DND-41 (cell line): ENCODE data around the gene R3HCC1L.

ENCODE experiments used
- ATAC-seq: fragments of 200-7000 bp; cut with Tn5 transposase; 3 replicates; pipeline ENCODE4 v1.9.1; 2021; ENCODE audit warnings: low read depth; ENCODE audit not compliant: insufficient read depth
- DNase-seq: peaks from one replicate; pipeline ENCODE4 v3.0.0-alpha.2; 2020
- H2AFZ ChIP-seq: 2 replicates; pipeline ENCODE4 v1.6.0; 2012; ENCODE audit warnings: low read depth, low read length
- H3K27ac ChIP-seq: 2 replicates; pipeline ENCODE4 v1.5.1; 2012; ENCODE audit warnings: low read length, inconsistent platforms
- H3K27me3 ChIP-seq: fragments of 200-600 bp; sonication (generic); 2 replicates; pipeline ENCODE4 v1.6.0; 2012; ENCODE audit warnings: low read length, mild to moderate bottlenecking, inconsistent platforms; ENCODE audit not compliant: insufficient read depth, poor library complexity
- H3K36me3 ChIP-seq: 2 replicates; pipeline ENCODE4 v1.5.1; 2012; ENCODE audit warnings: low read length, inconsistent platforms; ENCODE audit not compliant: insufficient read depth
- H3K4me1 ChIP-seq: 2 replicates; pipeline ENCODE4 v1.5.1; 2012; ENCODE audit warnings: mild to moderate bottlenecking, low read length; ENCODE audit not compliant: insufficient read depth
- H3K4me2 ChIP-seq: 2 replicates; pipeline ENCODE4 v1.6.0; 2012; ENCODE audit warnings: mild to moderate bottlenecking, moderate library complexity, low read length, inconsistent platforms; ENCODE audit not compliant: insufficient read depth
- H3K4me3 ChIP-seq, 2 experiments: fragments of 200-600 bp in 1 of 2; shearing (Covaris generic) in 1 of 2; 2 replicates each; pipeline ENCODE4 v1.5.1; 2012 to 2016; ENCODE audit warnings: inconsistent platforms in 2 of 2, low read length in 2 of 2, mild to moderate bottlenecking in 2 of 2, low read depth in 1 of 2, moderate library complexity in 1 of 2
- H3K79me2 ChIP-seq: 2 replicates; pipeline ENCODE4 v1.6.0; 2012; ENCODE audit warnings: low read length, inconsistent platforms; ENCODE audit not compliant: insufficient read depth
- H3K9ac ChIP-seq: 2 replicates; pipeline ENCODE4 v1.6.0; 2012; ENCODE audit warnings: low read depth, mild to moderate bottlenecking, inconsistent platforms, low read length, moderate library complexity
- H3K9me3 ChIP-seq: 2 replicates; pipeline ENCODE4 v1.5.1; 2012; ENCODE audit warnings: low read length, moderate library complexity, mild to moderate bottlenecking, inconsistent platforms; ENCODE audit not compliant: insufficient read depth, severe bottlenecking
- H4K20me1 ChIP-seq: 2 replicates; pipeline ENCODE4 v1.6.0; 2012; ENCODE audit warnings: low read length; ENCODE audit not compliant: insufficient read depth
- EZH2 ChIP-seq: IDR thresholded peaks from 3 replicates; pipeline ENCODE4 v1.6.1; 2012; ENCODE audit warnings: borderline replicate concordance, low read depth, mild to moderate bottlenecking, moderate library complexity, low read length, inconsistent platforms; ENCODE audit not compliant: severe bottlenecking
- TF ChIP-seq, protein P1 (sequence below): IDR thresholded peaks from 2 replicates; pipeline ENCODE4 v1.5.1; 2012; ENCODE audit warnings: borderline replicate concordance, low read length, moderate library complexity, mild to moderate bottlenecking; ENCODE audit not compliant: poor library complexity, severe bottlenecking; ENCODE audit errors: extremely low read depth

The R3HCC1L gene

GRCh38 chr10:98235846-98236245 lies 101.4 kb downstream of the R3HCC1L start:
- Histone ChIP-seq H3K4me2 (no peak overlapping the region), H3K4me1 (no peaks in the 10 kb centered on the region), H2AFZ (no peak overlapping the region), H3K9ac (no peak overlapping the region), H3K27ac (no peak overlapping the region), H3K4me3 (no peak overlapping the region), H4K20me1 (0 out of 2 replicates have a peak, but pooled peaks cover 3% of the 10 kb centered on the region), H3K36me3 (peaks cover 68% of the 10 kb centered on the region), H3K27me3 (no peaks in the 10 kb centered on the region), H3K9me3 (no peaks in the 10 kb centered on the region), H3K79me2 (peaks cover 7% of the 10 kb centered on the region; the same call in 1 of the 2 replicates)
- DNase-seq (no peak), ATAC-seq (no peak)
- no peak for TF ChIP-seq EZH2
- TF ChIP-seq, protein P1, sequence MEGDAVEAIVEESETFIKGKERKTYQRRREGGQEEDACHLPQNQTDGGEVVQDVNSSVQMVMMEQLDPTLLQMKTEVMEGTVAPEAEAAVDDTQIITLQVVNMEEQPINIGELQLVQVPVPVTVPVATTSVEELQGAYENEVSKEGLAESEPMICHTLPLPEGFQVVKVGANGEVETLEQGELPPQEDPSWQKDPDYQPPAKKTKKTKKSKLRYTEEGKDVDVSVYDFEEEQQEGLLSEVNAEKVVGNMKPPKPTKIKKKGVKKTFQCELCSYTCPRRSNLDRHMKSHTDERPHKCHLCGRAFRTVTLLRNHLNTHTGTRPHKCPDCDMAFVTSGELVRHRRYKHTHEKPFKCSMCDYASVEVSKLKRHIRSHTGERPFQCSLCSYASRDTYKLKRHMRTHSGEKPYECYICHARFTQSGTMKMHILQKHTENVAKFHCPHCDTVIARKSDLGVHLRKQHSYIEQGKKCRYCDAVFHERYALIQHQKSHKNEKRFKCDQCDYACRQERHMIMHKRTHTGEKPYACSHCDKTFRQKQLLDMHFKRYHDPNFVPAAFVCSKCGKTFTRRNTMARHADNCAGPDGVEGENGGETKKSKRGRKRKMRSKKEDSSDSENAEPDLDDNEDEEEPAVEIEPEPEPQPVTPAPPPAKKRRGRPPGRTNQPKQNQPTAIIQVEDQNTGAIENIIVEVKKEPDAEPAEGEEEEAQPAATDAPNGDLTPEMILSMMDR, result no peak

DNA sequence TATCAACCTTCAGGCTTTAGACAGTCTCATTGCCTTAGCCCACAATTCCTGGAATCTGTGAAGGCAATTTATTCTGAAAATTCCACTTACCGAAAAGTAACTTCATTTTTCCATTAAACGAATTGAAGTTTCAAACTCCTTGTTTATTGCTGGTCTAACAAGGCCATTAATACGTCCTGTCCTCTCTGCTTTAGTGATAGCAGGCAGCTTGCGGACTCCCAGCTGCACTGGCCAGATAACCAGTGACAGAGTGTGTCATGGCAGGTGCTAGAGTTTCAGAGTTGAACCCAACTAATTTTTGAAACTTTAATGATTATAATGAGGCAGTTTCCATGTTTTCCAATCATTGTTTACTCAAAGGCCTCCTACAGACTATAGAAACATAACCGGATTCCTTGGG lies 102.4 kb downstream of the R3HCC1L start:
- Histone ChIP-seq H3K9me3 (no peaks in the 10 kb centered on the region), H3K36me3 (peaks cover 63% of the 10 kb centered on the region), H3K79me2 (no peaks in the 10 kb centered on the region), H3K4me2 (no peak overlapping the region), H2AFZ (no peak overlapping the region), H4K20me1 (no peaks in the 10 kb centered on the region), H3K9ac (no peak overlapping the region), H3K4me1 (no peaks in the 10 kb centered on the region), H3K4me3 (no peak overlapping the region), H3K27ac (no peak overlapping the region), H3K27me3 (no peaks in the 10 kb centered on the region)
- no peak for DNase-seq
- TF ChIP-seq EZH2, result no peak
- TF ChIP-seq, protein P1, result no peak
- no peak for ATAC-seq

GRCh38 chr10:98238391-98238790 lies 103.9 kb downstream of the R3HCC1L start:
- ATAC-seq, result no peak
- Histone ChIP-seq H3K27ac (no peak overlapping the region), H2AFZ (no peak overlapping the region), H4K20me1 (no peaks in the 10 kb centered on the region), H3K79me2 (no peaks in the 10 kb centered on the region), H3K9me3 (no peaks in the 10 kb centered on the region), H3K9ac (no peak overlapping the region), H3K4me2 (no peak overlapping the region), H3K4me1 (no peaks in the 10 kb centered on the region), H3K27me3 (no peaks in the 10 kb centered on the region), H3K4me3 (no peak overlapping the region), H3K36me3 (peaks cover 75% of the 10 kb centered on the region)
- DNase-seq, result no peak
- TF ChIP-seq, protein P1, result no peak
- TF ChIP-seq EZH2, result no peak

- ATAC-seq, result no peak
- peaks cover 83% of the 10 kb centered on the region for H3K36me3 ChIP-seq
These were observed 106.1 kb downstream of the R3HCC1L start for GRCh38 chr10:98240524-98240923.

More at GRCh38 chr10:98240524-98240923, 106.1 kb downstream of the R3HCC1L start:
- DNase-seq, result no peak
- no peaks in the 10 kb centered on the region for H4K20me1 ChIP-seq
- no peak overlapping the region for H3K9ac ChIP-seq
- H3K79me2 ChIP-seq, result no peaks in the 10 kb centered on the region
- no peaks in the 10 kb centered on the region for H3K4me1 ChIP-seq
- H2AFZ ChIP-seq, result no peak overlapping the region
- no peak overlapping the region for H3K27ac ChIP-seq
- H3K9me3 ChIP-seq, result no peaks in the 10 kb centered on the region
- no peak for TF ChIP-seq EZH2
- TF ChIP-seq, protein P1, result no peak
- H3K4me3 ChIP-seq, result no peak overlapping the region
- H3K27me3 ChIP-seq, result no peaks in the 10 kb centered on the region
- H3K4me2 ChIP-seq, result no peak overlapping the region
